NCI-H460 (cell line): ENCODE results near the gene FOXJ1. TPM values are rescaled to one million over a fixed set of nuclear protein-coding genes. Genes with fewer than 3 reads are reported as not detected.

Experiments used
- DNase-seq: peaks from one replicate; pipeline ENCODE4 v3.0.0-alpha.2; 2016; ENCODE audit warnings: low read depth; ENCODE audit errors: extremely low read depth
- total RNA-seq: library from RNA; depleted of rRNA; stranded (reverse); fragments of >200 nt; shearing (Covaris generic); gene quantifications from 2 replicates; pipeline ENCODE4 v1.2.3, GENCODE V29; 2014

Gene FOXJ1
- total RNA-seq, 1 experiment from 2014 or later, result not detected

DNA sequence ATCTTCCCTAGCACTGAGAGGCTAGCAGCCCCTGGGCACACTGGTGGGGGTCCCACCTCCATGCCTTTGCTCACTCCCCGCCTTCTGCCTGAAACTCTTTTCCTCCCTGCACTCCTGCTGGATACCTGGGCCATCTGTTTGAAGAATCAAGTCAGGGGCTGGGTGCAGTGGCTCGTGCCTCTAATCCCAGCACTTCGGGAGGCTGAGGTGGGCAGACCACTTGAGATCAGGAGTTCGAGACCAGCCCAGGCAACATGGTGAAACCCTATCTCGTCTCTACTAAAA lies 15.7 kb downstream of the FOXJ1 start:
- DNase-seq, result no peak

DNA sequence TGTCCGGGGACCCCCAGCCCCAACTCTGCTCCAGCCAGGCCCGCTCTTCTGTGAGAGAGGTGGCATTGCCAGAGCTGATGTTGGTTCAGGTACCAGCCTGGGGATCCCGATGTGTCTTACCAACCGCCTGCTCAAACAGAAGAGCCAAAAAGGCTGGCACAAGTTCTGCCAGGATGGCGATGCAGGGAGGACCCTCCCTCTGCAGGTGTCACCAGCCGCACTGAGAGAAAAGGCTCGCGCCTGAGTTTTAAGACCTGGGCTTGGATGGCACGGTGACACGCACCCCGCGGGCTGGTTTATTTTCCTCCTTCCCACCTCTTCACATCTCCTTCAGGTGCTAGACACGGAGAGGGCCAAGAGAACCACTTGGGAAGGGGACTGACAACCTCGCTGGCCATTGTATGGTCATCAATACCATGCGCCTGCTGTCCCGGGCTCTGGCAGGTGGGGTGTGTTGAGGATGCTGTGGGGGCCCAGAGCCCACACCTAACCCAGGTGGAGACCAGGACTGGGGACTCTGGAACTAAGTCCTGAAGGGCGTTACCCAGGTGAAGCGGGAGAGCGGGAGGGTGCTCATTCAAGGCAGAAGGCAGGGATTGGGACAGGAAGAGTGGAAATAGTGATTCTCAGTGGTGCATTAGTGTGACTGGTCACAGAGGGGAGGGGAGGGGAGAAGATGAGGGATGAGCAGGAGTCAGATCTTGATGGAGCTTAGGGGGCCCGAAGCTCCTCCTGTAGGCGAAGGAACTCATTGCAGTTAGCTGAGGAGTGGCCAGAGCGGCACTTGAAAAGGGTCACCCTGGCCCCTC lies 16.3 kb downstream of the FOXJ1 start:
- DNase-seq, result no peak

DNA sequence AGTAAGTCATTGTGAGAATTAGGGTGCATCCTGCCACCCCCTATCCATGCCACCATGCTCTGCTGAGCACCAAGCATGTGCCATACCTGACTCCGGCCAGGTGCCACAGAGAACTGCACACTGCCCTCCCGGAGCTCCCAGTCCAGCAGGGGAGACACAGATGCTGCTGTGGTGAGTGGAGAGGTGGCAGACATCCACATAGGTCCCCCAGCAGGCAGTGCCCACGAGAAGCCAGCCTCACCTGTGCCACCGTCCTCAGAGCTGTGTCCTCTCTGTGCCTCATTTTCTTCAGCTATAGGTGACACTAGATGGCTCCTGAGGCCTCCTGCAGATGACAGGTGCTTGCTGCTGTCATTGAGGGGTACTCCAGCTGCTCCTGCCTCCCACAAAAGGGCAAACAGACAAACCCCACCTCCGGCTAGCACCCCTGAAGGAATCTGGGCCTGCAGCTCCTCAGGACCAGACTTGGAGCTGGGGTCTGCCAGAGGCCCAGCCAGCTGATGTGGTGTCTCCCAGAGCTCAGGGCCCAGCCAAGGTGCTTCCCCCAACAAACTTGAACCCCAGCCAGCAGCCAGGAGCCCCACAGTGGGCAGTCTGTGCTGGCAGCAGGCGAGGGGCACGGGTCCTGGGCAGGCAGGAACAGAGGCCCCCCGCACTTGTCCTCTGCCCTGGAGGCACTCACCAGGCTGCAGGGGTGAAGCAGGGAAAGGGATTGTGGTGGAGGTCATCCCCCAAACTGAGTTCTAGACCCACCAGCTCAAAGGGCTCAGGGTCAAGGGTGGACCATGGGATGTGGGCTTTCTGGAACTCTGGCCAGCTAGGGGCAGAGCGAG lies 17.1 kb downstream of the FOXJ1 start:
- no peak for DNase-seq

DNA sequence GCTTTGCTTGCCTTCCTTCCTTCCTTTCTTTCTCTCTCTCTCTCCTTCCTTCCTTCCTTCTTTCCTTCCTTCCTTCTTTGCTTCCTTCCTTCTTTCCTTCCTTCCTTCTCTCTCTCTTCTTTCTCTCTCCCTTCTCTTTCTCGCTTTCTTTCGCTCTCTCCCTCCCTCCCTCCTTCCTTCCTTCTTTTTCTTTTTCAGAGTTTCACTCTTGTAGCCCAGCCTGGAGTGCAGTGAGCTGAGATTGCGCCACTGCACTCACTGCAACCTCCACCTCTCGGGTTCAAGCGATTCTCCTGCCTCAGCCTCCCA lies 17.9 kb downstream of the FOXJ1 start:
- DNase-seq, result no peak

DNA sequence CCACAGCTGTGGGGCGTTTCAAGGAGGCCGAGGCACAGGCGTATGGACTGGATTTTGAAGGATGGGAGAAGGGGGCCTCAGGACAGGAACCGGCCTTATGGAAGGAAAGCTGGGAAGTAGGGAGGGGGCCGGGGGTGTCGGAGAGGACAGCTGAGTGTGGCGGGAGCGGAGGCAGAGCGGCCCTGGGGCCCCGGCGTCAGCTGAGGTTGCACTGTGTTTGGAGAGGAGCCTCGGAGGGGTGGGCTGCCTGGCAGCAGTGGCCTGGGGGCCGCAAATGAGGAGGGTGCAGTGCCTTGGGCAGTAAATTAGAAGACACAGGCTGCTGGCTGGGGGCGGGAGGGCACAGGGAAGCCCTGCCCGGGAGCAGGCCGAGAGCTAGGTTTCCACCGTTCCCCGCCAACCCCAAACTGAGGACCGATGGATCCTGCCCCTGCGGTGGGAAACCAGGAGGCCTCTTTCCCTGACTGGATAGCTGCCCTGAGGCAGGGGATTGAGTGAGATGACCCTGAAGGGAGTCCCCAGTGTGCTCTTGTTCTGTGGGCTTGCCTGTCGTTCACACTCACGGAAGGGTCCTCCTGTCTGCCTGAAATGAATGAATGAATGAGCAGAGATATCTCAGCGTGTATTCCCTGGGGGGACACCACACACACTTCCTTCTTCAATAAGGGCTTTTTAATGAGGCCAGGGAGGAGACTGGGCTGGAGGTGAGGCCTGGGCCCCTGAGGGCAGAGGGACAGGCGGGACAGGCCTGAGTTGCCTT lies 18.4 kb downstream of the FOXJ1 start:
- no peak for DNase-seq

DNA sequence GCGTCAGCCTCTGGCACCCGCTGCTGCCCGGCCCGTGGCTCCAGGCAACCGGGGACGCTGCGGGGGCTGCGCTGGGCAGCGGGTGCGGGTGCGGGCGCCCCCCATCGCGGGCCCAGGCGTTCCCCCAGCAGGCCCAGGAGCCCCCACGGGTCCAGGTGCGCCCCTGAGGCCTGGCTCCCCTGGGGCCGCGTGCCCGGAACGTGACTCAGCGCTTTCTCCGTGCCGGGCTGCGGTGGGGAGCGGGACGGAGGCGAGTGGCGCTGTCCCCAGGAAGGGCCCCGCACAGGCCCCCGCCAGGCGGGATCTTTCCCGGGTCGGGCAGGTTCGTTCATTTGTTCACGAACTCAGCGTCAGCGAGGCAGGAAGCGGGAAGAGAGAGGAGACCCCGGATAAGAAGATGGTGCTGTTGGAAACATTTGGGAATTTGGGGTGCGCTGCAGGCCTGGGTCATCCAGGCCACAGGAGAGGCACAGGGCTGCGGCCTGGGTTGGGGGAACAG lies 19.1 kb downstream of the FOXJ1 start:
- no peak for DNase-seq

DNA sequence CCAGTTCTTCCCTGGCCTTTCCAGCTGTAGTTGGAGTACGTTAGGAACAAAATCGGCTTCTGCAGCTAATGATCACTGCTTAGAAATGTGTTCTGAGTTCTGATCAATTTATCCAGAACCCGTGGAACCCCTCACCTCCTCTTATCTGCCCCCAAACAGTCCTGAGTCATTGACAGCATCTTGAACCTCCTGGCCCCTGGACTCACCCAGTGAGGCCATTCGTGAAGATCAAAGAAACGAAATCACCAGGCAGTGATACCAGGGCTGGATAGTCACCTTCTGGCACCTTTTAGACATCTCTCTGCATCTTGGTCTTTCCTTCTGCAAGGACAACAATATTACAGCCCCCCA lies 20.4 kb downstream of the FOXJ1 start:
- no peak for DNase-seq

DNA sequence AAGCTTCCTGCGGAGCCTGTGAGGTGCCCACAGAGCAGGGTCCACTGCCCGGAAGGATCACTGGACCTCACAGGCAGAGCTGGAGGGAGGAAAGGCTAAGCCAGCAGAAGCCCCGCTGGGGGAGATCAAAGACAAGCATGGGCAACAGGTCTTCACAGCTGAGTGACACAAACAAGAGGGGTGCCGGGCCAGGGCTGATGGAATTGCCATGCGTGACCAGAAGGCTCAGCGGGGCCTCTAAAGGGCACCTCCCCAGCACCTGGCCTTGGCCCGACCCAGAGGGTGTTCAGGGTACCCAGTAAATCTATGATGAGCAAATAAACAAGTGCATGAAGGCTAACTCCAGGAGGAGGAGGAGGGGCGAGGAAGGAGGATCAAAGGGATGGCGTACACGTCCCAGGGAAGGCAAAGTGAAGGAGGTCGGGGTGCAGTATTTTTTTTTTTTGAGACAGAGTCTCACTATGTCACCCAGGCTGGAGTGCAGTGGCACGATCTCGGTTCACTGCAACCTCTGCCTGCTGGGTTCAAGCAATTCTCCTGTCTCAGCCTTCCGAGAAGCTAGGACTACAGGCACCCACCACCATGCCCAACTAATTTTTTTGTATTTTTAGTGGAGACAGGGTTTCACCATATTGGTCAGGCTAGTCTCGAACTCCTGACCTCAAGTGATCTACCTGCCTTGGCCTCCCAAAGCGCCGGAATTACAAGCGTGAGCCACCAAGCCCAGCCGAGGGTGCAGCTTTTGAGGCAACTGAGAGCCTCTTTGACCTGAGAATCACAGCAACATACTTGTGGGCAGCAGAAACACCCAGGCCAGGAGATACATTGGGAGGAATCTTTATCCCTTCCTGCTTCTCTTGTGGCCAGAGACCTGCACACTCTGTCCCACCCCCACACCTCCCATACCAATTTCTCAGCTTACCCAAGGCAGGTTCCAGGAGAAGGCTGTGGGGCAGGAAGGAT lies 21.4 kb downstream of the FOXJ1 start:
- no peak for DNase-seq

DNA sequence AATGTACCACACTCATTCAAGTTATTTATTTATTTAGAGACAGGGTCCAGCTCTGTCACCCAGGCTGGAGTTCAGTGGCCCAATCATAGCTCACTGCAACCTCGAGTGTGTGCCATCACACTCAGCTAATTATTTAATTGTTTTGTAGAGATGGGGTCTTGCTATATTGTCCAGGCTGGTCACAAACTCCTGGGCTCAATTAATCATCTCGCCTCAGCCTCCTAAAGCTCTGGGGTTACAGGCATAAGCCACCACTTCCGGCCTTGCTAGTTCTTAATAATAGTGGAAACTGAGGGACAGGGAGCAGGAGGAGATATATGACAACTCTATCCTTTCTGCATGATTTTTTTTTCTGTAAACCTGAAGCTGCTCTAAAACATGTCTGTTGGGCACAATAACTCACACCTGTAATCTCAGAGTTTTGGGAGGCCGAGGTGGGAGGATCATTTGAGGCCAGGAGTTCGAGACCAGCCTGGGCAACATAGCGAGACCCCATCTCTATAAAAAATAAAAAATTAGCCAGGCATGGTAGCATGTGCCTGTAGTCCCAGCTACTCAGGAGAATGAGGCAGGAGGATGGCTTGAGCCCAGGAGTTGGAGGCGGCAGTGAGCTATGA lies 25.8 kb downstream of the FOXJ1 start:
- DNase-seq, result no peak

DNA sequence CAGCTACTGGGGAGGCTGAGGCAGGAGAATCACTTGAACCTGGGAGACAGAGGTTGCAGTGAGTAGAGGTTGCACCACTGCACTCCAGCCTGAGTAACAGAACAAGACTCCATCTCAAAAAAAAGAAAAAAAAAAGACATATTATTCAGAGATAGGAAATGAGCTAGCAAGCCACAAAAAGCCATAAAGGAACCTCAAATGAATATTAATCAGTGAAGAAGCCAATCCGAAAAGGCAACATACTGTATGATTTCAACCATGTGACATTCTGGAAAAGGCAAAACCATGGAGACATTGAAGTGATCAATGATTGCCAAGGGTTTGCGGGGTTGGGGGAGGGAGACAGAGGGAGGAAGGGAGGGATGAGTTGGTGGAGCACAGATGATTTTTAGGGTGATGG lies 29.1 kb downstream of the FOXJ1 start:
- no peak for DNase-seq

DNA sequence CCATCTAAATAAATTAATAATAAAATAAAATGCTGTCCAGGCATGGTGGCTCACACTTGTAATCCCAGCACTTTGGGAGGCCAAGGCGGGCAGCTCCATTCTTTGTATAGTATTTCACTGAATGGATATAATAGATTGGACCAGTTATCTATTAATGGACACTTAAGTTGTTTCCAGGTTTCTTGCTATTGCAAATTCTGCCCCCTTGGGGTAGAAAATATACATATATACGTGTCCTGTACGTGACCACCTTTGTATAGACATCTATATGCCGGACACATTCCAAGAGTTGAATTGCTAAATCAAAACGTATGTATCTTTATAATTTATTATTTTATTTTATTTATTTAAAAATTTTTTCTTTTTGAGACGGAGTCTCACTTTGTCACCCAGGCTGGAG lies 33.5 kb downstream of the FOXJ1 start:
- DNase-seq, result no peak

DNA sequence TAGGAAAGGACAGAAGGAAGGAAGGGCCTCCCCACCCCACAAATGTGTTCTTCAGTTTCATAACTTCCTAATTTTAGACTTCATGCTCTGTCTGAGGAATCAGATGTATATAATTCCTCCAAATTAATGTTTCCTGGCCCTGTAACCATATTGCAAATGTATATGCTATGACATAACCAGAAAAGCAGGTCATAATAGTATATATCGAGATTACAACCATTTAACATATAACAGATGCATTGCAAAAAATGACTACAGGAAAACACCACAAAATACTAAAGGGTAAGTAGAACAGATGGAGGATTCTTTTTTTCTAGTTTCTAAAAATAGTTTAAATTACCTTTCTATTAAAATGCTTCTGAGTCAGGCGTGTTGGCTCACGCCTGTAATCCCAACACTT lies 34.3 kb downstream of the FOXJ1 start:
- DNase-seq, result no peak

DNA sequence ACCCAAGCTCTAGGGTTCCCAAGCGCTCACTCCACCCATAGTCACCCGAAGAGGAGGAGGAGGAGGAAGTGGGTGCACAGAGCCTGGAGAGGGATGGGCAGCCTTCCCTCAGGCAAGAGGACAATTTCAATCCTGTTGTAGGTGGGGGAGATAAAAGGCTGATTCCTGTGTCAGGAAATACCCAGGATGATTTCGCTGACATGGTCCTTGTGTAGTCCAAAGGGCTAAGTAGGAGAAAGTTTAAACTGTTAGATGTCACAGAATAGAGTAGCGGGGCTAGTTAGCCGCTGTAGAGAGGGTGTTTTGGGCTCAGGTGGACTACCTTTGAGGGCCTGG lies 36.2 kb downstream of the FOXJ1 start:
- DNase-seq, result no peak

DNA sequence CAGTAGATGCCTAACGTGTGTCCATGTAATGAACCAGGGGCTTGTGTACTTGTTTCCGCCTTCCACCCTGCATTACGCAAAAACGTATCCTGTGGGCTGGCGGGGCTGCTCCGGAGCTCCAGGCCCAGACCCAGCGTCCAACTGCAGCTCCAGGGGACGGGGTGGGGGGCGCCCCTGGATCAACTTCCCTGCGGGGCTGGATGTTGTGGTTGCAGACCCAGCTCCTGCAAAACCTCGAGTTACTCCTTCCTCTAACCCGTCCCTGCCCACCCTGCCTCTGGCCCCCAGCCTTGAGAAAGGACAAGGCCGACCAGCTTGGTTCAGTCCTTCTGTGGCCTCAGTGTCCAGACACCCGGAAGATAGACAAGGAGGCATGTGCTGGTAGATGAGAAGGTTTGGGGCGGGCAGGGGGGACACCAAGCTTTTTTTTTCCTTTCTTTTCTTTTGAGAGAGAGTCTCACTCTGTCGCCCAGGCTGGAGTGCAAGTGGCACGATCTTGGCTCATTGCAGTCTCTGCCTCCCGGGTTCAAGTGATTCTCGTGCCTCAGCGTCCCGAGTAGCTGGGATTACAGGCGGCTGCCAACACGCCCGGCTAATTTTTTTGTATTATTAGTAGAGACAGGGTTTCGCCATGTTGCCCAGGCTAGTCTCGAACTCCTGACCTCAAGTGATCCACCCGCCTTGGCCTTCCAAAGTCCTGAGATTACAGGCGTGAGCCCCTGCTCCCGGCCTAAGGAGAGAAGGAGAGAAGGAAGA lies 36.7 kb downstream of the FOXJ1 start:
- no peak for DNase-seq

DNA sequence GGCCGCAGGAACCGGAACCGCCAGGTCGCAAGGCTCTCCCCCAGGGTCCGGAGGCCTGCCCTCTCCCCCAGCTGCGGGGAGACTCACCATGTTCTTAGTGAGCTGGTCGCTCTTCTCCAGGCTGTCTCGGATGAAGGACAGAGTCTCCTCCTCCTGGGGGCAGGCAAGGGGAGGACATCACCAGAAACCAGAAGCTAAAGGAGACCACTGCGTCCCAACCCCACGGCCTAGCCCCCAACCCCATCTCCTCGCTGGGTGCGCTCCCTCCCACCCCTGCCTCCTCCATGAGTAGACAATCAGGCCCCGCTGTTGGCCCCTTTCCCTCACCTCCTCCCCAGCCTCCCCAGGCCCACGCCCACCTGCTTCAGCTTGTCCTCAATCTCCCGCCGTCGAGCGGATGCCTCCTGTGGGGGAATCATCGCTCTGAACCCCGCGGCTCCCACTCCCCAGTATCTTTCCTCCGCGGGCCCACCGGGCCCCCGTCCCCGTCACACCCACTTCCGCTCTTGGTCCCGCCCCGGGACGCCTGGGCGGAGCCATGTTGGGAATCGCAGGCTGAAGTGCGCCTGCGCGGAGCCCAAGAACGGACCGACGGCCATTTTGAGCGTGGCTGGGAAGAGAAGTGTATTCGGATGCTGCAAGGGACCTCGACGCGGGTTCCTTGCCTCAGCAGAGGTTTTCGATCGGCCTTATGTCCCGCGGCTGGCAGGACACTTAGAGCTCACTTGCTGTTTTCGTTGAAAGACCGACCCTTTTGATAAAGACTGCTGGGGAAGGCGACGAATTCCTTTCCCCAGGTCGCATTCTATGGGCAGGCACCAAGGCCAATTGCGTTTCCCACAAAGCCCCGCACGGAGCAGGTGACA lies 37.5 kb downstream of the FOXJ1 start, which contains the start of gene EXOC7:
Gene EXOC7, minus strand, starts transcription at position 514 of the 866 bp plus-strand sequence. Its CDS starts 95 bp downstream, at position 419.
- DNase-seq, result peak; percentile 93

DNA sequence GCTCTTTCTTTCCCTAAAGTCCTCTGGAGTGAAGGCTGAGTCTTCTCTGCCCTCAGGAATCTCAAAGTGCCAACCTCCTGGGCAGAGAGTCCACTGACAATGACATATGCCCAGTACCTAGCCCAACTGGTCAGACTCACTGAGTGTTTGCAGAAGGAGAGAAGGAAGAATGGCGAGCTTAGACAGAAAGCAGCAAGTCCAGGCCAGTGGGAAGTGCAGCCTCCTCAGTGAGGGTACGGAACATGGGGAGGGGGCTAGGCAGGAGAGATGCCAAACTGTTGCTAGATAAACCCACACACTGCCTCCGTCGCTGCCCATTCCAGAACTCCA lies 38.1 kb downstream of the FOXJ1 start:
- no peak for DNase-seq

DNA sequence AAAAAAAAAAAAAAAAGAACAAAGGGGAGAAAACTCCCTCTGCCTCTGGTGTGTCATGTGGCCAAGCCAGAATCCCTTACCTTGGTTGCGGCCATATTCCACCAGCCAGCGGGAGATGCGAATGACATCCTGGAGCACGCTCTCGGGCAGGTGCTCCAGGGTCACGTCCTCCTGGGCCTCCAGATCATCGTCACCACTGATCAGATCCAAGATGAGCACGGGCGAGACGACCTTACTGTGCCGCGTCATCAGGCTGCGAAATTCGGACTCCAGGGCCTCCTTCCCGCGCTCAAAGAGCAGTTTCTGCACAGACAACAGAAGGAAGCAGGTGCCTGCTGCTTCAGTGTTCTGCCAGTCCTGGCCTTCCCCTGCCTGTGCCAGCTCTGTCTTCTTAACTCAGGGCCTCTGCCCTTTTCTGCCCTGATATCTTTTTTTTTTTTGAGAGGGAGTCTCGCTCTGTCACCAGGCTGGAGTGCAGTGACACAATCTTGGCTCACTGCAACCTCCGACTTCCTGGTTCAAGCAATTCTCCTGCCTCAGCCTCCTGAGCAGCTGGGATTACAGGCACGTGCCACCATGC lies 43.2 kb downstream of the FOXJ1 start:
- DNase-seq, result no peak

DNA sequence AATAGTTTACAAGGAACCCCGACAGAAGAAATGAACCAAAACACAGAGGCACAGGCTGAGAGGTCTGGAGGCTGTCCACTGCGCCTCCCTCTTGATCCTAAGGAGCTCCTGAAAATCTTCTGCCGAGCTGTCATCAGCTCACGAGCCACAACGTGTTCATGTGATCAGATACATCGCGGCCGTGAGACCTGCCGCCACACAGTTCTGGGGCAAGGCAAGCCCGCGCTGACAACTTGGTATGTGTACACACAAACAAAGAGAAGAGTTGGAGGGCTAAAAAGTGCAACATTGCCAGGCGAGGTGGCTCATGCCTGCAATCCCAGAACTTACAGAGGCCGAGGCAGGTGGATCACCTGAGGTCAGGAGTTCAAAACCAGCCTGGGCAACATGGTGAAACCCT lies 45.1 kb downstream of the FOXJ1 start:
- no peak for DNase-seq
